Left ventricle myocardium inferior (tissue), 1 donor: ENCODE results near the gene KRTAP13-2. TPM values are rescaled to one million over a fixed set of nuclear protein-coding genes. Genes with fewer than 3 reads are reported as not detected.

Experiments used
- DNase-seq: peaks from one replicate; pipeline ENCODE4 v3.0.0-alpha.2; 2020
- H3K27ac ChIP-seq: fragments of 200-600 bp; replicated peaks from 2 replicates; pipeline ENCODE4 v1.8.0; 2021
- H3K27me3 ChIP-seq: fragments of 200-600 bp; 2 replicates; pipeline ENCODE4 v1.8.0; 2021; ENCODE audit warnings: low read depth
- H3K36me3 ChIP-seq: fragments of 200-600 bp; 2 replicates; pipeline ENCODE4 v1.8.0; 2021
- H3K4me1 ChIP-seq: fragments of 200-600 bp; 2 replicates; pipeline ENCODE4 v1.8.0; 2021
- H3K4me3 ChIP-seq: fragments of 200-600 bp; 2 replicates; pipeline ENCODE4 v1.8.0; 2021; ENCODE audit warnings: mild to moderate bottlenecking, moderate library complexity
- H3K9me3 ChIP-seq: fragments of 200-600 bp; replicated peaks from 2 replicates; pipeline ENCODE4 v1.8.0; 2021
- CTCF ChIP-seq: fragments of 200-600 bp; IDR thresholded peaks from 2 replicates; pipeline ENCODE4 v1.8.0; 2021; ENCODE audit warnings: antibody characterized with exemption, mild to moderate bottlenecking, borderline replicate concordance
- intact Hi-C: fragments of 100-400 bp; cut with micrococcal nuclease; formaldehyde crosslinking; loops from one replicate; pipeline ENCODE4 v1.11.0; 2022
- total RNA-seq: library from RNA; stranded (reverse); fragmentation: NEBNext Ultra II Directional; extraction: Animal tissue kit (Norgen Biotek cat#: 25700); gene quantifications from one replicate; pipeline ENCODE4 v1.2.1, GENCODE V29; 2021
- donor health status: DM: no; HTN: yes; CAD: no; lungs with severe emphysema.

KRTAP13-2 gene
- total RNA-seq, 1 donor from 2014 or later, result not detected

- TF ChIP-seq CTCF, result no peak
- H3K36me3 ChIP-seq, result no peaks in the 10 kb centered on the region
- intact Hi-C loops, result no loop called here
- H3K4me1 ChIP-seq, result no peaks in the 10 kb centered on the region
- no peaks in the 10 kb centered on the region for H3K27me3 ChIP-seq
- no peaks in the 10 kb centered on the region for H3K9me3 ChIP-seq
- H3K27ac ChIP-seq, result no peak overlapping the region
- H3K4me3 ChIP-seq, result no peak overlapping the region
- DNase-seq, result no peak
Observed at GRCh38 chr21:30382201-30382600, 10.1 kb upstream of the KRTAP13-2 start.

- Histone ChIP-seq H3K27me3 (no peaks in the 10 kb centered on the region), H3K9me3 (no peaks in the 10 kb centered on the region), H3K36me3 (no peaks in the 10 kb centered on the region), H3K27ac (no peak overlapping the region), H3K4me3 (no peak overlapping the region), H3K4me1 (no peaks in the 10 kb centered on the region)
- intact Hi-C loops, result no loop called here
- TF ChIP-seq CTCF, result no peak
- no peak for DNase-seq
Observed at GRCh38 chr21:30355906-30356305, 16.2 kb downstream of the KRTAP13-2 start.

GRCh38 chr21:30354308-30355005 lies 17.6 kb downstream of the KRTAP13-2 start:
- no peak for TF ChIP-seq CTCF
- no peak for DNase-seq
- Histone ChIP-seq H3K4me3 (no peak overlapping the region), H3K27ac (no peak overlapping the region), H3K9me3 (no peaks in the 10 kb centered on the region), H3K36me3 (no peaks in the 10 kb centered on the region), H3K27me3 (no peaks in the 10 kb centered on the region), H3K4me1 (no peaks in the 10 kb centered on the region)
- intact Hi-C loops, result no loop called here

GRCh38 chr21:30351534-30351933 lies 20.5 kb downstream of the KRTAP13-2 start:
- Histone ChIP-seq H3K27ac (no peak overlapping the region), H3K27me3 (no peaks in the 10 kb centered on the region), H3K9me3 (no peaks in the 10 kb centered on the region), H3K4me3 (no peak overlapping the region), H3K4me1 (no peaks in the 10 kb centered on the region), H3K36me3 (no peaks in the 10 kb centered on the region)
- TF ChIP-seq CTCF, result no peak
- intact Hi-C loops, result no loop called here
- DNase-seq, result no peak

- H3K36me3 ChIP-seq, result no peaks in the 10 kb centered on the region
- no peaks in the 10 kb centered on the region for H3K27me3 ChIP-seq
- no peak overlapping the region for H3K4me3 ChIP-seq
- no peak overlapping the region for H3K27ac ChIP-seq
- no peak for TF ChIP-seq CTCF
- no peak for DNase-seq
- intact Hi-C loops, result loop anchor here (10.0 kb wide), 1 partner anchor 735 kb away; no protein-coding TSS in a partner anchor
- peaks cover 4% of the 10 kb centered on the region for H3K9me3 ChIP-seq
- no peaks in the 10 kb centered on the region for H3K4me1 ChIP-seq
Observed at GRCh38 chr21:30349572-30349971, 22.5 kb downstream of the KRTAP13-2 start.
